ACC112 (cell line): ENCODE results near the gene SEMA4D.

Source experiments
- H2AFZ ChIP-seq: fragments of 200-600 bp; sonication (generic); one replicate; pipeline ENCODE4 v1.6.0; 2017; ENCODE audit warnings: antibody characterized with exemption, low read length; ENCODE audit not compliant: unreplicated experiment
- H3K27ac ChIP-seq: fragments of 200-600 bp; sonication (generic); 2 replicates; pipeline ENCODE4 v1.5.1; 2014; ENCODE audit warnings: low read depth, mild to moderate bottlenecking, antibody characterized with exemption, low read length, moderate library complexity
- H3K27me3 ChIP-seq: fragments of 200-600 bp; sonication (generic); 2 replicates; pipeline ENCODE4 v1.6.1; 2014; ENCODE audit warnings: mild to moderate bottlenecking, antibody characterized with exemption, low read length, moderate library complexity, mixed read lengths; ENCODE audit not compliant: insufficient read depth
- H3K36me3 ChIP-seq: fragments of 200-600 bp; sonication (generic); 2 replicates; pipeline ENCODE4 v1.6.1; 2016; ENCODE audit warnings: mild to moderate bottlenecking, antibody characterized with exemption, low read length, moderate library complexity, mixed read lengths; ENCODE audit not compliant: insufficient read depth
- H3K4me1 ChIP-seq: fragments of 200-600 bp; sonication (generic); one replicate; pipeline ENCODE4 v1.6.1; 2016; ENCODE audit warnings: low read length, mixed read lengths; ENCODE audit not compliant: insufficient read depth, unreplicated experiment, control insufficient read depth
- H3K4me3 ChIP-seq: fragments of 200-600 bp; sonication (generic); 2 replicates; pipeline ENCODE4 v1.5.1; 2014; ENCODE audit warnings: mild to moderate bottlenecking, low read depth, low read length
- H3K79me2 ChIP-seq: fragments of 200-600 bp; sonication (generic); one replicate; pipeline ENCODE4 v1.6.0; 2016; ENCODE audit warnings: low read length; ENCODE audit not compliant: control insufficient read depth, unreplicated experiment, insufficient read depth

SEMA4D gene

GRCh38 chr9:89367726-89368437 is 130.0 kb downstream of the SEMA4D start:
- no peaks in the 10 kb centered on the region for H3K4me1 ChIP-seq
- no peak overlapping the region for H3K4me3 ChIP-seq
- no peak overlapping the region for H2AFZ ChIP-seq
- H3K79me2 ChIP-seq = no peaks in the 10 kb centered on the region
- H3K27me3 ChIP-seq = no peaks in the 10 kb centered on the region
- H3K36me3 ChIP-seq = no peaks in the 10 kb centered on the region
- H3K27ac ChIP-seq = no peak overlapping the region

DNA sequence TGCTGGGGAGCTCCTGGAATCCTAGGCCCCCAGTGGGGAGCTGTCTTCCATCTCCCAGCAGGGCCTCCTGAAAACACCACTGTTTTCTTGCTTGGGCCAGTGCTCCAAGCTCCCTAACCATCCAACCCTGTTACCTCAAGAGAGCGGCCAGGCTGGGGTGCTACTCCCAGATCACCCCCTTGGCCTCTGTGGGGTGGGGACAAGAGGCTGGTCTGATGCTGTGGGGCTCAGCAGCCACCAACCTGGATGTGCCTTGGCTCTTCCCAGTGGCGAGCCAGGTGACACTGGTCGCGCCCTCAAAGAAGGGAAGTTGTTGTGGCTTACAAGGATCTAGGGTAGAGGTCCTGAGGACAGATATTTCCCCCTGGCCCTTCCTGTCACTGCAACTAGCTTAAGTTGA is 130.6 kb downstream of the SEMA4D start:
- H2AFZ ChIP-seq = no peak overlapping the region
- no peaks in the 10 kb centered on the region for H3K27me3 ChIP-seq
- no peaks in the 10 kb centered on the region for H3K79me2 ChIP-seq
- no peaks in the 10 kb centered on the region for H3K4me1 ChIP-seq
- no peaks in the 10 kb centered on the region for H3K36me3 ChIP-seq
- H3K27ac ChIP-seq = no peak overlapping the region
- H3K4me3 ChIP-seq = no peak overlapping the region

- Histone ChIP-seq H3K27me3 (no peaks in the 10 kb centered on the region), H3K36me3 (no peaks in the 10 kb centered on the region), H3K27ac (no peak overlapping the region), H3K79me2 (no peaks in the 10 kb centered on the region), H3K4me1 (no peaks in the 10 kb centered on the region), H3K4me3 (no peak overlapping the region), H2AFZ (no peak overlapping the region)
Measured at GRCh38 chr9:89366711-89367110, 131.2 kb downstream of the SEMA4D start.

- no peak overlapping the region for H3K4me3 ChIP-seq
- H3K27ac ChIP-seq = no peak overlapping the region
- H3K27me3 ChIP-seq = no peaks in the 10 kb centered on the region
- no peak overlapping the region for H2AFZ ChIP-seq
- no peaks in the 10 kb centered on the region for H3K4me1 ChIP-seq
- no peaks in the 10 kb centered on the region for H3K79me2 ChIP-seq
- H3K36me3 ChIP-seq = peaks cover 7% of the 10 kb centered on the region; the same call in 1 of the 2 replicates
Measured at GRCh38 chr9:89365532-89365912, 132.4 kb downstream of the SEMA4D start.

- H3K4me1 ChIP-seq = no peaks in the 10 kb centered on the region
- no peak overlapping the region for H3K4me3 ChIP-seq
- H2AFZ ChIP-seq = no peak overlapping the region
- H3K79me2 ChIP-seq = no peaks in the 10 kb centered on the region
- no peak overlapping the region for H3K27ac ChIP-seq
- H3K27me3 ChIP-seq = no peaks in the 10 kb centered on the region
- peaks cover 8% of the 10 kb centered on the region; the same call in 1 of the 2 replicates for H3K36me3 ChIP-seq
Measured at GRCh38 chr9:89364666-89365531, 133.0 kb downstream of the SEMA4D start.

GRCh38 chr9:89363921-89364665 is 133.8 kb downstream of the SEMA4D start:
- no peak overlapping the region for H2AFZ ChIP-seq
- H3K36me3 ChIP-seq = peaks cover 8% of the 10 kb centered on the region; the same call in 1 of the 2 replicates
- H3K4me3 ChIP-seq = no peak overlapping the region
- H3K27ac ChIP-seq = no peak overlapping the region
- H3K27me3 ChIP-seq = no peaks in the 10 kb centered on the region
- no peaks in the 10 kb centered on the region for H3K4me1 ChIP-seq
- H3K79me2 ChIP-seq = no peaks in the 10 kb centered on the region

DNA sequence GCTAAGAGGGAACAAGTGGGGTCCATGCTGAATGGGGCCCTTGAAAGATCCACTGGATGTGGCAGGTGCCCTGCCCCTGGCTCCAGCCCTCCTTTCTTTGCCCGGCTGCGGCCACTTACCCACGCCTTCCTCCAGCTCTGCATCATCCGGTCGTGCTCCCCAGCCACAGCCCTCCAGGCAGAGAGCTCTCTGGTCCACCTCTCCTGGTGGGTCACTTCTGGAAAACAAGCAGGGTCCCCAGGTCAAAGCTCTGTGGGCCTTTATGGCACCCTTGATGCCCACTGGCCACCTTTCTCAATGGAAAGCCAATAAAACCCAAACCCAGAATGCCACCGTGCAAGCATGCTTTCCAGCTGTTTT is 134.6 kb downstream of the SEMA4D start:
- no peaks in the 10 kb centered on the region for H3K4me1 ChIP-seq
- no peaks in the 10 kb centered on the region for H3K27me3 ChIP-seq
- H3K4me3 ChIP-seq = no peak overlapping the region
- H3K79me2 ChIP-seq = no peaks in the 10 kb centered on the region
- H3K27ac ChIP-seq = no peak overlapping the region
- peaks cover 11% of the 10 kb centered on the region; the same call in 1 of the 2 replicates for H3K36me3 ChIP-seq
- H2AFZ ChIP-seq = no peak overlapping the region

DNA sequence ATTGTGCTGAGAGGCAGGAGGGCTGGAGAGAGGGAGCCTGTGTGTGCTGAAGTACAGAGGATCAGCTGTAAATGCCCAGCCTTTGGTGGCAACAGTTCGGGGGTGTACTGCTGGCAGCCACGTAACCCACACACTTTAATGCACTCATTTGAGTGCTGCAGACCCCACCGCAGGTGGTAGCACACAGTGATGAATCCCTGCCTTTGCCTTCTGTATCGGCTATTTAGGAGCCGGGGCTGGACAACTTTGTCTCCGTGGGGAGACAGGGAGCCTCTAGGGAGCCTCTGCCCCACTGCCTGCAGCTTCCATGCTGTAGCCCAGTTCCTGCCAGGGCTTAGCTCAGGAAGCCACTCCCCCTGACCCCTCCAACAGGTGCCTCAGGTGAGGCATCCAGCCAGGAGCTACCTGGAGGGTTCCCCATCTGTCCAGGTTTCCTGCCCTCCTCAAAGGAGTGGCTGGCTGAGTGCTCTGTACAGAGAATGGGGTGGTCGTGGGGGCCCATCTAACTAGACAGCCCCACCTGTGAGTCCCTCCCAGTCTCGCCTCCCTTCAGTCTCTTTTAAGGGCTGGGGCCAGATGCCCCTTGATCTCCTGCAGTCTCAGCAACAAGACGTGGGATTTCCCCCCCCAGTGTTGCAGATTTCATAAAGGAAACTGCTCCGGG is 135.1 kb downstream of the SEMA4D start:
- Histone ChIP-seq H3K4me3 (no peak overlapping the region), H3K79me2 (no peaks in the 10 kb centered on the region), H3K27ac (no peak overlapping the region), H3K27me3 (no peaks in the 10 kb centered on the region), H3K4me1 (no peaks in the 10 kb centered on the region), H3K36me3 (peaks cover 13% of the 10 kb centered on the region; the same call in 1 of the 2 replicates), H2AFZ (no peak overlapping the region)

DNA sequence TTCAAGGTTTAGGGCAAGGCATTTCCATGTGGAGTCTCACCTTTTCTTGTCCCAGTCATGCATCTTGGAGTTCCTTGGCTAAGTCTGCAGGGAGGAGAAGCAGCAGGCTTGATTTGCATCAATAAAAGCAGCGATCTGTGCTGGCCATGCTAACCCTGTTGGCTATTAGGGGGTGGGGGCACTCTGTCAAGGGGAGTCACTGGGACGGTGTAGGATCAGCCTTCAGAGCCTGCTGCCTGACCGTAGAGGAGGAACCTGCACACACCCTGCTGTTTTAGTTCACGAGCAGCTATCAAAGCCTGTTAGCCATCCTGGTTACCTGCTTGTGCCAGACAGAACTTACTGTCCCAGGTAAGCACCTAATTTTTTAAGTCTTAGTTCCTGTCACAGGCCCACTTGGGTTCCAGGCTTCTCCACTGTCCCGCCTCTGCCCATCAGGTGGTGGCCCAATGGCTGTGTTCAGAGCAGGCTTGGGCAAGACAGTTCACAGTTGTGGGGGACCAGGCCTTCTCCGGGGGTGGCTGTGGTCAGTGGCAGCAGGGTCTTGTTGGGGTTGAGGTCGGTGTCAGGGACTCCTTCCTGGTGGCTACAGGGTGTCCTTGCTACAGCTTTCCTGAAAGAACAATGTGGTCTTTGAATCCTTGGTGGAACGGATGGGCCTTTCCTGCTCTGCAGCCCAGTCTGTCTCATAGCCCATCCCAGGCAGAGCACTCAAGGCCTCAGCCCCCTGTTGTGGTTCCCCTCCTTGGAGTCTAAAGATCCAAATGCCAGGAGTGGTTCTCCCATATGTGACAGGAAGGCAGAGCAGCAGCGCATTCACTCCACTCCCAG is 135.9 kb downstream of the SEMA4D start:
- Histone ChIP-seq H2AFZ (no peak overlapping the region), H3K27me3 (no peaks in the 10 kb centered on the region), H3K36me3 (peaks cover 16% of the 10 kb centered on the region; the same call in 1 of the 2 replicates), H3K79me2 (no peaks in the 10 kb centered on the region), H3K4me1 (no peaks in the 10 kb centered on the region), H3K27ac (no peak overlapping the region), H3K4me3 (no peak overlapping the region)
